B cell (primary cell): ENCODE data around the gene TEDC2. TPM values are rescaled to one million over a fixed set of nuclear protein-coding genes. Genes with fewer than 3 reads are reported as not detected.

ENCODE experiments used
- ATAC-seq: fragments of 200-7000 bp; cut with Tn5 transposase; one replicate; pipeline ENCODE4 v1.10.0; 2021; ENCODE audit warnings: low read depth, mild to moderate bottlenecking, moderate number of reproducible peaks, moderate library complexity
- CTCF ChIA-PET: fragments of 350-600 bp; sonication (Branson Sonifier 250); formaldehyde crosslinking; loops from one replicate; lab custom pipeline; 2021; ENCODE audit warnings: antibody characterized with exemption, inconsistent platforms; lab: Charles Lee
- POLR2A ChIA-PET: fragments of 350-600 bp; sonication (Branson Sonifier 250); formaldehyde crosslinking; loops from one replicate; lab custom pipeline; 2021; ENCODE audit warnings: antibody characterized with exemption; lab: Charles Lee
- DNase-seq: peaks from one replicate; pipeline ENCODE4 v3.0.0; 2013
- H2AFZ ChIP-seq: 2 replicates; pipeline ENCODE4 v1.6.1; 2012; ENCODE audit warnings: mild to moderate bottlenecking, low read depth, low read length; ENCODE audit not compliant: insufficient read depth, poor library complexity, severe bottlenecking
- H3K27ac ChIP-seq, 2 donors: 1 replicate in 1 of 2; 2 replicates in 1 of 2; pipeline ENCODE4 v1.5.1; 2012 to 2013; ENCODE audit warnings: low read length in 2 of 2, mild to moderate bottlenecking in 2 of 2, moderate library complexity in 1 of 2
- H3K27me3 ChIP-seq, 4 experiments: fragments of 200-600 bp in 1 of 4; sonication (generic) in 1 of 4; replicated peaks in 1 of 4; 1 replicate in 2 of 4; 2 replicates in 2 of 4; pipeline versions ENCODE4 v1.6.1 to v1.7.0; 2013 to 2016; ENCODE audit warnings: low read length in 3 of 4, mild to moderate bottlenecking in 2 of 4, mixed read lengths in 1 of 4, moderate library complexity in 1 of 4; ENCODE audit not compliant: insufficient read depth in 4 of 4, control insufficient read depth in 3 of 4; ENCODE audit errors: control extremely low read depth in 1 of 4
- H3K36me3 ChIP-seq, 2 experiments: replicated peaks in 1 of 2; 1 replicate in 1 of 2; 2 replicates in 1 of 2; pipeline versions ENCODE4 v1.6.1 to v1.7.1; 2013; ENCODE audit warnings: low read length in 1 of 2; ENCODE audit not compliant: insufficient read depth in 2 of 2, control insufficient read depth in 1 of 2; ENCODE audit errors: control extremely low read depth in 1 of 2, extremely low read depth in 1 of 2
- H3K4me1 ChIP-seq, 2 donors: fragments of 200-600 bp in 1 of 2; sonication (generic) in 1 of 2; 1 replicate in 1 of 2; 2 replicates in 1 of 2; pipeline versions ENCODE4 v1.5.1 to v1.6.1; 2013 to 2017; ENCODE audit warnings: low read length in 2 of 2; ENCODE audit not compliant: control insufficient read depth in 2 of 2, insufficient read depth in 2 of 2
- H3K4me2 ChIP-seq: replicated peaks from 2 replicates; pipeline ENCODE3; 2012; ENCODE audit warnings: mild to moderate bottlenecking, low read depth, low read length; ENCODE audit not compliant: poor library complexity, severe bottlenecking
- H3K4me3 ChIP-seq, 5 experiments: fragments of 200-600 bp in 1 of 5; sonication (generic) in 1 of 5; 1 replicate in 3 of 5; 2 replicates in 2 of 5; pipeline versions ENCODE4 v1.5.1 to v1.7.0; 2011 to 2016; ENCODE audit warnings: low read length in 4 of 5, mild to moderate bottlenecking in 4 of 5, low read depth in 2 of 5, control low read depth in 1 of 5, moderate library complexity in 1 of 5; ENCODE audit not compliant: insufficient read depth in 1 of 5; ENCODE audit errors: control extremely low read depth in 1 of 5, extremely low read depth in 1 of 5
- H3K79me2 ChIP-seq: fragments of 200-600 bp; sonication (generic); one replicate; pipeline ENCODE4 v1.6.0; 2016; ENCODE audit warnings: low read length; ENCODE audit not compliant: control insufficient read depth, insufficient read depth
- H3K9ac ChIP-seq: fragments of 200-600 bp; sonication (generic); 2 replicates; pipeline ENCODE4 v1.6.1; 2017; ENCODE audit warnings: mild to moderate bottlenecking, low read length, moderate library complexity
- H3K9me3 ChIP-seq, 3 donors: one replicate each; pipeline versions ENCODE4 v1.6.1 to v1.7.1; 2013; ENCODE audit warnings: low read length in 2 of 3; ENCODE audit not compliant: control insufficient read depth in 2 of 3, insufficient read depth in 1 of 3; ENCODE audit errors: control extremely low read depth in 1 of 3
- H4K20me1 ChIP-seq: 2 replicates; pipeline ENCODE4 v1.6.0; 2012; ENCODE audit warnings: mild to moderate bottlenecking, low read length; ENCODE audit not compliant: insufficient read depth, control insufficient read depth, poor library complexity, severe bottlenecking
- H3K27ac Mint-ChIP-seq: one replicate; pipeline ENCODE4 v1.8.0; 2021; ENCODE audit warnings: mixed read lengths
- H3K27me3 Mint-ChIP-seq: one replicate; pipeline ENCODE4 v1.8.0; 2021; ENCODE audit warnings: mixed read lengths
- H3K4me1 Mint-ChIP-seq: one replicate; pipeline ENCODE4 v1.8.0; 2021; ENCODE audit warnings: mixed read lengths
- H3K4me3 Mint-ChIP-seq: one replicate; pipeline ENCODE4 v1.8.0; 2021; ENCODE audit warnings: mixed read lengths
- H3K9me3 Mint-ChIP-seq: one replicate; pipeline ENCODE4 v1.8.0; 2022; ENCODE audit warnings: mixed read lengths; ENCODE audit not compliant: insufficient read depth
- CTCF ChIP-seq: fragments of 200-600 bp; IDR thresholded peaks from one replicate; pipeline ENCODE4 v1.8.0; 2022; ENCODE audit warnings: antibody characterized with exemption, mild to moderate bottlenecking
- EZH2 ChIP-seq: IDR thresholded peaks from 2 replicates; pipeline ENCODE4 v1.6.1; 2012; ENCODE audit warnings: borderline replicate concordance, low read depth, mild to moderate bottlenecking, moderate library complexity, low read length; ENCODE audit not compliant: insufficient read depth, poor library complexity, severe bottlenecking
- WGBS: methylation state at CpG from one replicate; pipeline ENCODE4 v1.1.5; 2013; ENCODE audit warnings: missing lambda C conversion rate; ENCODE audit not compliant: insufficient coverage; 5-methylcytosine and 5-hydroxymethylcytosine counted together
- intact Hi-C: fragments of 100-400 bp; cut with micrococcal nuclease; formaldehyde crosslinking; loops from one replicate; pipeline ENCODE4 v1.10.0; 2022
- polyA plus RNA-seq: library from polyadenylated mRNA; depleted of rRNA; stranded (reverse); fragments of >200 nt; gene quantifications from 2 replicates; pipeline ENCODE4 v1.2.3, GENCODE V29; 2012
- total RNA-seq, 2 donors: library from RNA; stranded (reverse); fragments of 120-200 nt in 1 of 2; gene quantifications; 1 replicate in 1 of 2; 2 replicates in 1 of 2; pipeline versions ENCODE4 v1.2.3 to v1.2.4, GENCODE V29; 2013 to 2022

TEDC2 gene
- total and polyA plus RNA-seq, 2 donors (not counting 1 experiment from before 2014, with no cell fraction given): 1.1 to 2.9 TPM

- H3K36me3 ChIP-seq: peaks cover 0 to 6% of the 10 kb centered on the region in 2 experiments
- H3K9me3 Mint-ChIP-seq: no peaks in the 10 kb centered on the region
- no peaks in the 10 kb centered on the region for H3K4me1 Mint-ChIP-seq
- no peaks in the 10 kb centered on the region for H3K27me3 ChIP-seq
- ChIA-PET POLR2A (interaction anchor here (0.7 kb wide), 1 partner anchor 250 kb away, joined by 3 read pairs; no protein-coding TSS in a partner anchor), CTCF (interaction anchor here (1.0 kb wide), 1 partner anchor 300 kb away, joined by 4 read pairs; no protein-coding TSS in a partner anchor)
- no peaks in the 10 kb centered on the region for H3K9me3 ChIP-seq
- H3K27ac ChIP-seq: no peak overlapping the region
- no peak overlapping the region for H3K9ac ChIP-seq
- H4K20me1 ChIP-seq: no peaks in the 10 kb centered on the region
- H3K27me3 Mint-ChIP-seq: no peaks in the 10 kb centered on the region
- H3K79me2 ChIP-seq: peaks cover 16% of the 10 kb centered on the region
- H3K4me3 ChIP-seq: no peak overlapping the region
- ATAC-seq: no peak
- no peaks in the 10 kb centered on the region for H3K4me1 ChIP-seq
- no peak overlapping the region for H3K4me3 Mint-ChIP-seq
- no peak overlapping the region for H2AFZ ChIP-seq
- no peak for DNase-seq
- H3K4me2 ChIP-seq: no peak overlapping the region
- no peak overlapping the region for H3K27ac Mint-ChIP-seq
- intact Hi-C loops: no loop called here
- no peak for TF ChIP-seq CTCF
- TF ChIP-seq EZH2: no peak
- WGBS: no CpG with 5 or more reads among the region's 5 CpGs
Measured at GRCh38 chr16:2494616-2495015, 34.7 kb downstream of the TEDC2 start.

GRCh38 chr16:2495041-2495440, 35.1 kb downstream of the TEDC2 start:
- no peak overlapping the region for H2AFZ ChIP-seq
- peaks cover 0 to 6% of the 10 kb centered on the region in 2 experiments for H3K36me3 ChIP-seq
- Mint-ChIP-seq H3K4me3 (no peak overlapping the region), H3K27me3 (no peaks in the 10 kb centered on the region), H3K4me1 (no peaks in the 10 kb centered on the region), H3K9me3 (no peaks in the 10 kb centered on the region), H3K27ac (no peak overlapping the region)
- no peaks in the 10 kb centered on the region for H3K4me1 ChIP-seq
- H3K4me3 ChIP-seq: no peak overlapping the region
- intact Hi-C loops: no loop called here
- no peak overlapping the region for H3K4me2 ChIP-seq
- H4K20me1 ChIP-seq: no peaks in the 10 kb centered on the region
- ATAC-seq (no peak), DNase-seq (no peak)
- H3K9me3 ChIP-seq: no peaks in the 10 kb centered on the region
- no peak overlapping the region for H3K27ac ChIP-seq
- POLR2A ChIA-PET: interaction anchor here (0.7 kb wide), 1 partner anchor 250 kb away, joined by 3 read pairs; no protein-coding TSS in a partner anchor
- WGBS: 97% methylated on average over 5 of the region's 5 CpGs
- H3K27me3 ChIP-seq: no peaks in the 10 kb centered on the region
- H3K9ac ChIP-seq: no peak overlapping the region
- CTCF ChIA-PET: no interaction called here
- H3K79me2 ChIP-seq: peaks cover 12% of the 10 kb centered on the region
- TF ChIP-seq EZH2 (no peak), CTCF (no peak)
